Colon (tissue), 2 donors: ENCODE measurements around the gene TMEM123.
A peak's percentile ranks its signal among the peaks of the same experiment; 100 is the strongest.

ENCODE experiments used
- FAIRE-seq: peaks from 2 replicates; lab custom pipeline; 2012; peaks lifted over from hg19 to GRCh38; lab: Jason Lieb, UNC
- donor health status: control.
- donor health status: control.

Gene TMEM123

GRCh38 chr11:102471474-102471873 lies 18.9 kb upstream of the TMEM123 start:
- FAIRE-seq: no peak

GRCh38 chr11:102470251-102470650 lies 17.7 kb upstream of the TMEM123 start:
- no peak for FAIRE-seq

GRCh38 chr11:102469196-102469821 lies 16.7 kb upstream of the TMEM123 start:
- no peak for FAIRE-seq

DNA sequence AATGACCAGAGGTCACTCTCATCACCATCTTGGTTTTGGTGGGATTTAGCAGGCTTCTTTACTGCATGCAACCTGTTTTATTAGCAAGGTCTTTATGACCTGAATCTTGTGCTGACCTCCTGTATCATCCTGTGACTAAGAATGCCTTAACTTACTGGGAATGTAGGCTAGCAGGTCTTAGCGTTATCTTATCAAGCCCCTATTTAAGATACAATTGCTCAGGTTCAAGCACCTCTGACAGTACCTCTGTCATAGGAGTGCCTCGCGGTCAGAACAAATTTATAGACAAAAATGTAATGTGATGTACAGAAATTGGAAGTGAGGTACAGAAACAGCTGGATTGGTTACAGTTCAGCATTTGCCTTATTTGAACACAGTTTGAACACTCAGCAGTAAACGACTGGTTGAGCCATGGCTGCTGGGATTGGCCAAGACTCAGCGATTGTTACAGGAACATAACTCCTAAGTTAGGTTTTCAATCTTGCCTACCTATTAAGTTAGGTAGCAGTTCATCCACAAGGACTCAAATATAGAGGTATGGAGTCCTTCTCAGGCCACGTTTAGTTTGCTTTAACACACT lies 16.1 kb upstream of the TMEM123 start:
- no peak for FAIRE-seq

GRCh38 chr11:102467853-102468580 lies 15.5 kb upstream of the TMEM123 start:
- FAIRE-seq: no peak

- peak; percentile 21 for FAIRE-seq
Measured at GRCh38 chr11:102467080-102467708, 14.6 kb upstream of the TMEM123 start.

GRCh38 chr11:102465696-102466095 lies 13.1 kb upstream of the TMEM123 start:
- FAIRE-seq: no peak

DNA sequence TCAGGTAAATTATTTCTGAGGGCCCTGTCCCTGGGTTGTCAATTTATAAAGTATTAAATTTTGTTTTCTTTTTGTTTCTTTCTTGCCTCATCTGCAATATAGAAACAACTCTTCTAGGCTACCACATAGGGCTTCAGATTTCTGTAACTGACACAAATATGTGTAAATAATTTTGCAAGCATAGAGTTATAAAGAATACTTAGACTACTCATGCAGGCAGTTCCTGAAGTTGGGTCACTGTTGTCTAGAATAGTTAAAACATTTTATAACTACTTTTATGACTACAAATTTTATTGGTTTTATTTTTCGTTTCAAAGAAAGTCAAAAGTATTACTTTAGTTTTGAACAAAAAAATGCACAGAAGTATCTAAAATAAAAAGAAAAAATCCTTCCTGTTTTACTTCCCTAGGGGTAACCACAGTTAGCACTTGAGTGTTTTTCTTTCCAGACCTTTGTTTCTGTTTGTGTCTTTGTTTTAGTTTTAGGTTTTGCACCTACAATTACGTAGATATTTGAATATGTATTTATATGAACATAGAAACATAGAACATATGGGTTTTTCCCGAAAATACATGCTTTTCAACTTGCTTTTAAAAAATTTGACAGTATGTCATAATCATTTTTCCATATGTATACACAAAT lies 12.4 kb upstream of the TMEM123 start:
- no peak for FAIRE-seq

- no peak for FAIRE-seq
Measured at GRCh38 chr11:102464037-102464436, 11.5 kb upstream of the TMEM123 start.

DNA sequence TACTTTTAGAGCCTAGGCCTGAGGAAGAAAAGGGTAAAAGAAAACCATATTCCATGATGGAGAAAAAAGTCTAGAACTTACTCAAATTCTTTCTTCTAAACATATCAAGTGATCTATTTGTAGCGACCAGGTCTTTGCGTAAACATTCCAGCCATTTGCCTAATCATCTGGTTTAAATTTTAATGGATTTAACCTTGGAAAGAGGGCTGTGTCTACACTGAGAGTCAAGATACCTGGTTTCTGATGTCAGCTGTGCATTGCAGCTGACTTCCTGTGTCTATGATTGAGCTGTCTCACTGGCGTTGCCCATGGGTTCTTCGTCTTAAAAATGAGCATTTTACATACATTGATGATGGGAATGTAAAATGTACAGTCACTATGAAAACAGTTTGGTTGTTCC lies 10.0 kb upstream of the TMEM123 start:
- no peak for FAIRE-seq

DNA sequence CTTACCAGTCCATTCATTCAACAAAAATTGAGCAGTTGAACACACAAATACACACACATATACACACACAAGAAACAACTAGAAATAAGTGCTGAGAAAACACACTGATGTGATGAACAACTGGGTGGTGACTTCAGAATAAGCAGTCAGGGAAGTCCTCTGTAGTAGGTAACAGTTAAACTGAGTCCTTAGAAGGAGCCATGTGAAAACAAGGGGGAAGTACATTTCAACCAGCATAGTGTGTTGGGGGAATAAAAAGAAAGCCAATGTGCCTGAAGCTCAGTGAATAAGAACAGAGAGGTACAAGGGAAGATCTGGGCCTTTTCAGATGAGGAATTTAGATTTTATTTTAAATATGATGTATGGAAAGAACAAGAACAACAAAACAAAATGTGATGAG lies 6.8 kb upstream of the TMEM123 start:
- no peak for FAIRE-seq

DNA sequence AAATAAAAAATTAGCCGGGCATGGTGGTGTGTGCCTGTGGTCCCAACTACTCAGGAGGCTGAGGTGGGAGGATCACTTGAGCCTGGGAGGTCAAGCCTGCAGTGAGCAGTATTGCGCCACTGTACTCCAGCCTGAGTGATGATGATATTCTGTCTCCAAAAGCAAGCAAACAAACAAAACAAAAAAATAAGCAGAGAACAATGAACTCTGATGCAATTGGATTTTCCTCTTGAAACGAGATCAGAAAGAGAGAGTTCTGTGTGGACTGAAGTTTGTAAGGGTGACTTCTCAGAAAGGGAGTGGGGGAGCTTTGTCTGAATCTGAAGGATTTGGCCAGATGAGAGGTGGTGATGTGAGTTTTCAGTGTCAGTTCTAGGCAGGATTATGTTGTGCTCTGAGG lies 6.0 kb upstream of the TMEM123 start:
- FAIRE-seq: no peak

DNA sequence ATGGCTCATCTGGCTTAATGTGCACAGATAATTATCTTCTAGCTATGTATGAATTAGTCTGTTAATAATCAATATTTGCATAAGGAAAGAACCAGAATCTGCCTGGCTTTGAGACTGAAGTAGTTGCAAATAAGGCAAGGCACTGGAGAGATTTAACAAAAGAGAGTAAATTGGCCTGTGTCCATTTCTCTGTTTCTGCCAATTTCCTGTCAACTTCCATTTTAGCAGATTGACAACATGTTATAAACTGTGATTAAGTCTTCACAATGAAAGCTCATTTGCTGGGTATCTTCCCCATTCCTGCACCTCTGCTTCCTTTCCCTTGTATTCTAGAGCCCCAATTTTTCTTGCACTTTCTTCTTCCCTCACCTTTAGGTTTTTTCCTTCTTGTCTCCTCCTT lies 5.3 kb upstream of the TMEM123 start:
- no peak for FAIRE-seq

- no peak for FAIRE-seq
Measured at GRCh38 chr11:102457056-102457677, 4.6 kb upstream of the TMEM123 start.

GRCh38 chr11:102456381-102456780 lies 3.8 kb upstream of the TMEM123 start:
- FAIRE-seq: no peak

GRCh38 chr11:102453921-102454320 lies 1.4 kb upstream of the TMEM123 start:
- FAIRE-seq: no peak

- FAIRE-seq: no peak
Measured at GRCh38 chr11:102453302-102453695, 734 bp upstream of the TMEM123 start.

GRCh38 chr11:102451681-102452460 lies 694 bp downstream of the TMEM123 start:
- peak; percentile 5 for FAIRE-seq

GRCh38 chr11:102451041-102451680 lies 1.4 kb downstream of the TMEM123 start:
- no peak for FAIRE-seq

DNA sequence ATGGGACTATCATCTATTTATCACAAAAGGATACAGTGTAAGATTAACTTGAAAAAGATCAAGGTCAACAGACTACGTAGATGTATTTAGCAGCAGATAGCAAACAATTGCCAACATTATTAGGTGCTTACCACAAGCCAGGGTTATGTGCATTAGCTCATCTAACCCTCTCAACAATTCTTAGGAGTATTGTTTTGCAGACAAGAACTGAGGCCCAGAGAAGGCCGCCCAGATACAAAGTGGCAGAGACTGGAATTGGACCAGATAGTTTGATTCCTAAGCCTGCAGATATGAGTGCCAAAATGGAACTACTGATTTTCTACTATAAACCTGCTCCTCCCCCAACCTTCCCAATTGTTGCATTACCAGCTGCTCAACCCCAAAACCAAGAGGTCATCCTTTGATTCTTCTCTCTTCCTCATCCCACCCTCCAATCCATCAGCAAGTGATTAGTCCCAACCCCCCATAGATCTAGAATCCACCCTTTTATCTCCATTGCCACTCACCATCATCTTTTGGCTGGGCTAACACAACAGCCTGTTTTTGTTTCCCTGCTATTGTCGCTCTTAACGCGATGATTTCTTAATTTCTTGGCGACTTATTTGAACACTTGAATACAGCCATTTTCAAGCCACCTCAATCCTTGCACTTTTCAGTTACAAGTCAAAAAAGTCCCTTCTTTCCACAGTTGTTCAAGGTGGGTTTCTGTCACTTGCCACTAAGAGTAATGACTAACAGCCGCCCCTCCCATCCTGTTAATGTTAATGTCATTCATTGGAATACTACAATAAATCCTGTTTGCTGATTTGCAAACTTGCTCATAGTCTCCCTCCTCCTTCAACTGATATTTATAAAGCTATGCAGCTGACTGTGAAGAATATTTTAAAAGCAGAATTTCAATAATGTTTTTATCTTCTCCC lies 2.7 kb downstream of the TMEM123 start:
- no peak for FAIRE-seq
